IMR-90 (cell line): ENCODE data around the gene ETF1. TPM values are rescaled to one million over a fixed set of nuclear protein-coding genes. Genes with fewer than 3 reads are reported as not detected.
A peak's percentile ranks its signal among the peaks of the same experiment; 100 is the strongest.

Experiments used
- ATAC-seq: fragments of 200-7000 bp; cut with Tn5 transposase; 2 replicates; pipeline ENCODE4 v1.9.1; 2020; ENCODE audit warnings: low read depth, mild to moderate bottlenecking, moderate library complexity
- BruUV-seq: library from RNA; stranded (reverse); fragments of 400-500 nt; replicated peaks from 2 replicates; lab custom pipeline; 2021; lab: Mats Ljungman, UMichigan
- CTCF ChIA-PET: fragments of 300-600 bp; formaldehyde crosslinking; extraction: SDS; loops from one replicate; lab custom pipeline; 2021; ENCODE audit warnings: antibody characterized with exemption; lab: Yijun Ruan, JAX
- POLR2A ChIA-PET: fragments of 300-600 bp; sonication (Branson Sonifier 250); formaldehyde crosslinking; loops from one replicate; lab custom pipeline; 2022; ENCODE audit warnings: antibody characterized with exemption; ENCODE audit not compliant: unreplicated experiment; lab: Charles Lee
- DNase-seq: peaks from one replicate; pipeline ENCODE4 v3.0.0; 2013
- H2AFZ ChIP-seq: replicated peaks from 2 replicates; pipeline ENCODE3; 2013; ENCODE audit warnings: low read length, mild to moderate bottlenecking; ENCODE audit not compliant: poor library complexity
- H2AK5ac ChIP-seq: 2 replicates; pipeline ENCODE4 v1.6.1; 2013; ENCODE audit warnings: low read depth, low read length, inconsistent platforms
- H2AK9ac ChIP-seq: replicated peaks from 2 replicates; pipeline ENCODE3; 2013; ENCODE audit warnings: mild to moderate bottlenecking, low read depth, low read length, moderate library complexity; ENCODE audit not compliant: poor library complexity
- H2BK120ac ChIP-seq: 2 replicates; pipeline ENCODE4 v1.6.1; 2013; ENCODE audit warnings: low read depth, low read length, inconsistent platforms
- H2BK15ac ChIP-seq: 3 replicates; pipeline ENCODE4 v1.6.1; 2013; ENCODE audit warnings: low read depth, low read length, inconsistent platforms
- H2BK20ac ChIP-seq: 2 replicates; pipeline ENCODE4 v1.6.1; 2013; ENCODE audit warnings: low read depth, mild to moderate bottlenecking, inconsistent platforms, low read length, moderate library complexity
- H2BK5ac ChIP-seq: 2 replicates; pipeline ENCODE4 v1.6.1; 2013; ENCODE audit warnings: mild to moderate bottlenecking, low read depth, low read length, inconsistent platforms; ENCODE audit not compliant: poor library complexity, severe bottlenecking
- H3K14ac ChIP-seq: replicated peaks from 2 replicates; pipeline ENCODE4 v1.6.1; 2013; ENCODE audit warnings: low read depth, low read length, inconsistent platforms
- H3K18ac ChIP-seq: 2 replicates; pipeline ENCODE4 v1.6.1; 2013; ENCODE audit warnings: low read depth, low read length, control low read depth
- H3K23ac ChIP-seq: 2 replicates; pipeline ENCODE4 v1.6.1; 2013; ENCODE audit warnings: low read depth, low read length, inconsistent platforms
- H3K27ac ChIP-seq: 2 replicates; pipeline ENCODE4 v1.5.1; 2013; ENCODE audit warnings: mild to moderate bottlenecking, control low read depth, low read length; ENCODE audit not compliant: insufficient read depth
- H3K27me3 ChIP-seq: 2 replicates; pipeline ENCODE4 v1.6.1; 2013; ENCODE audit warnings: low read length; ENCODE audit not compliant: control insufficient read depth, insufficient read depth
- H3K36me3 ChIP-seq: 2 replicates; pipeline ENCODE4 v1.6.1; 2013; ENCODE audit warnings: low read length, mixed read lengths; ENCODE audit not compliant: control insufficient read depth, insufficient read depth
- H3K4ac ChIP-seq: 2 replicates; pipeline ENCODE4 v1.6.1; 2013; ENCODE audit warnings: low read depth, low read length, inconsistent platforms
- H3K4me1 ChIP-seq: 2 replicates; pipeline ENCODE4 v1.6.1; 2013; ENCODE audit warnings: low read length, mixed read lengths; ENCODE audit not compliant: control insufficient read depth, insufficient read depth
- H3K4me2 ChIP-seq: 2 replicates; pipeline ENCODE4 v1.6.1; 2013; ENCODE audit warnings: low read depth, mild to moderate bottlenecking, control low read depth, low read length, moderate library complexity
- H3K4me3 ChIP-seq: 2 replicates; pipeline ENCODE4 v1.5.1; 2013; ENCODE audit warnings: low read depth, mild to moderate bottlenecking, control low read depth, low read length, moderate library complexity; ENCODE audit not compliant: insufficient read depth
- H3K56ac ChIP-seq: 2 replicates; pipeline ENCODE4 v1.6.1; 2013; ENCODE audit warnings: low read length, inconsistent platforms; ENCODE audit not compliant: insufficient read depth; ENCODE audit errors: extremely low read depth
- H3K79me1 ChIP-seq, 2 experiments: 2 replicates each; pipeline ENCODE4 v1.6.1; 2013; ENCODE audit warnings: low read length in 2 of 2, inconsistent platforms in 1 of 2, low read depth in 1 of 2
- H3K9ac ChIP-seq: 2 replicates; pipeline ENCODE4 v1.6.1; 2013; ENCODE audit warnings: low read depth, low read length, control low read depth
- H3K9me1 ChIP-seq: 2 replicates; pipeline ENCODE4 v1.6.1; 2013; ENCODE audit warnings: low read length, inconsistent platforms; ENCODE audit not compliant: insufficient read depth
- H3K9me3 ChIP-seq: 2 replicates; pipeline ENCODE4 v1.6.1; 2013; ENCODE audit warnings: low read length; ENCODE audit not compliant: control insufficient read depth, insufficient read depth
- H4K20me1 ChIP-seq: 2 replicates; pipeline ENCODE4 v1.6.1; 2013; ENCODE audit warnings: low read length, inconsistent platforms; ENCODE audit not compliant: insufficient read depth
- H4K5ac ChIP-seq: 2 replicates; pipeline ENCODE4 v1.6.1; 2013; ENCODE audit warnings: mild to moderate bottlenecking, low read depth, low read length, control low read depth
- H4K8ac ChIP-seq, 2 experiments: 2 replicates each; pipeline ENCODE4 v1.6.1; 2013; ENCODE audit warnings: low read depth in 2 of 2, low read length in 2 of 2, control low read depth in 1 of 2, inconsistent platforms in 1 of 2
- H4K91ac ChIP-seq: 2 replicates; pipeline ENCODE4 v1.6.1; 2013; ENCODE audit warnings: low read depth, low read length, inconsistent platforms; ENCODE audit not compliant: insufficient read depth
- BHLHE40 ChIP-seq: fragments of 150-350 bp; IDR thresholded peaks from 2 replicates; pipeline ENCODE4 v1.6.1; 2016; ENCODE audit warnings: mild to moderate bottlenecking, low read depth, low read length
- CEBPB ChIP-seq: IDR thresholded peaks from 2 replicates; pipeline ENCODE4 v1.6.1; 2012; ENCODE audit warnings: low read depth, low read length, improper control_type of control experiment
- CHD1 ChIP-seq: IDR thresholded peaks from 2 replicates; pipeline ENCODE4 v1.6.1; 2012; ENCODE audit warnings: low read depth, low read length, improper control_type of control experiment
- CTCF ChIP-seq: conservative IDR thresholded peaks from 2 replicates; pipeline ENCODE4 v1.5.1; 2012; ENCODE audit warnings: mild to moderate bottlenecking, low read depth, low read length, improper control_type of control experiment
- ELK1 ChIP-seq: fragments of 150-350 bp; IDR thresholded peaks from 2 replicates; pipeline ENCODE4 v1.6.1; 2016; ENCODE audit warnings: low read depth, mild to moderate bottlenecking, low read length, moderate library complexity, borderline replicate concordance
- FOS ChIP-seq: fragments of 150-350 bp; IDR thresholded peaks from 2 replicates; pipeline ENCODE4 v1.6.1; 2016; ENCODE audit warnings: low read depth, low read length
- MAFK ChIP-seq: IDR thresholded peaks from 2 replicates; pipeline ENCODE4 v1.6.1; 2012; ENCODE audit warnings: low read depth, low read length, improper control_type of control experiment
- MAZ ChIP-seq: IDR thresholded peaks from 2 replicates; pipeline ENCODE4 v1.6.1; 2012; ENCODE audit warnings: low read depth, mild to moderate bottlenecking, low read length, improper control_type of control experiment, moderate library complexity, borderline replicate concordance
- POLR2A ChIP-seq: IDR thresholded peaks from 2 replicates; pipeline ENCODE4 v1.6.1; 2012; ENCODE audit warnings: mild to moderate bottlenecking, low read depth, low read length
- RAD21 ChIP-seq: IDR thresholded peaks from 2 replicates; pipeline ENCODE4 v1.6.1; 2012; ENCODE audit warnings: low read length, improper control_type of control experiment
- RCOR1 ChIP-seq: IDR thresholded peaks from 2 replicates; pipeline ENCODE4 v1.6.1; 2012; ENCODE audit warnings: mild to moderate bottlenecking, low read length, improper control_type of control experiment; ENCODE audit not compliant: insufficient replicate concordance
- RFX5 ChIP-seq: IDR thresholded peaks from 2 replicates; pipeline ENCODE4 v1.8.0; 2012; ENCODE audit warnings: low read depth, mild to moderate bottlenecking, low read length, moderate library complexity
- SMC3 ChIP-seq: fragments of 150-350 bp; IDR thresholded peaks from 2 replicates; pipeline ENCODE4 v1.6.1; 2016; ENCODE audit warnings: low read depth, mild to moderate bottlenecking, antibody characterized with exemption, low read length, moderate library complexity
- USF2 ChIP-seq: fragments of 150-350 bp; IDR thresholded peaks from 2 replicates; pipeline ENCODE4 v1.6.1; 2017; ENCODE audit warnings: mild to moderate bottlenecking, antibody characterized with exemption, low read length, low read depth
- WGBS, 2 experiments: methylation state at CpG; one replicate each; pipeline versions ENCODE4 v1.1.5 to v1.1.7; 2013; ENCODE audit warnings: missing lambda C conversion rate in 2 of 2; ENCODE audit not compliant: insufficient read length in 1 of 2; ENCODE audit errors: extremely low coverage in 2 of 2; 5-methylcytosine and 5-hydroxymethylcytosine counted together
- dilution Hi-C: fragments of 300-500 bp; cut with HindIII; formaldehyde crosslinking; loops from one replicate; pipeline ENCODE4 v1.14.3; 2018; ENCODE audit warnings: low sequenced_read_pairs; ENCODE audit not compliant: unreplicated experiment
- in situ Hi-C: fragments of 300-500 bp; cut with MboI; formaldehyde crosslinking; loops from 3 replicates; pipeline ENCODE4 v1.14.3; 2019; ENCODE audit warnings: low sequenced_read_pairs, inconsistent platforms, mixed read lengths
- intact Hi-C: fragments of 100-400 bp; cut with micrococcal nuclease; formaldehyde crosslinking; loops from 2 replicates; pipeline ENCODE4 v1.10.0; 2022
- polyA plus RNA-seq, 3 experiments: library from polyadenylated mRNA; depleted of rRNA; stranded (reverse); fragments of >200 nt; gene quantifications; 2 replicates each; pipeline ENCODE4 v1.2.3, GENCODE V29; 2012; ENCODE audit warnings: low replicate concordance in 1 of 3
- total RNA-seq: library from RNA; depleted of rRNA; stranded (reverse); fragments of >200 nt; gene quantifications from 2 replicates; pipeline ENCODE4 v1.2.3, GENCODE V29; 2012

Gene ETF1
- total and polyA plus RNA-seq, 2 of the 4 experiments (the other 2 are of a cell fraction): 53.2 to 126 TPM

GRCh38 chr5:138506370-138507306 lies 36.4 kb downstream of the ETF1 start:
- no peak for ATAC-seq
- peak overlapping the region; percentile 43; the same call in 1 of the 2 replicates for H3K27ac ChIP-seq
- TF ChIP-seq BHLHE40: no peak
- TF ChIP-seq ELK1: no peak
- no peak for TF ChIP-seq RFX5
- no peak for TF ChIP-seq RCOR1
- TF ChIP-seq POLR2A: no peak
- no peak for TF ChIP-seq MAFK
- no peak for TF ChIP-seq CTCF
- TF ChIP-seq CEBPB: no peak
- no peak for TF ChIP-seq SMC3
- TF ChIP-seq FOS: no peak
- no peak for TF ChIP-seq USF2
- no peak for TF ChIP-seq CHD1
- no peak for TF ChIP-seq MAZ
- TF ChIP-seq RAD21: no peak

More at GRCh38 chr5:138506370-138507306, 36.4 kb downstream of the ETF1 start:
- Histone ChIP-seq H3K4me1 (peaks cover 11% of the 10 kb centered on the region), H3K14ac (no peak overlapping the region), H3K36me3 (peaks cover 25% of the 10 kb centered on the region), H3K79me1 (peaks cover 16 to 36% of the 10 kb centered on the region in 2 experiments), H2AFZ (no peak overlapping the region), H3K4me2 (no peak overlapping the region), H3K18ac (no peak overlapping the region), H4K20me1 (peaks cover 26% of the 10 kb centered on the region), H3K9me3 (no peaks in the 10 kb centered on the region), H3K56ac (no peak overlapping the region), H4K91ac (no peak overlapping the region), H4K5ac (no peak overlapping the region; the same call in 1 of the 2 replicates), H4K8ac (no peak overlapping the region), H2BK15ac (no peak overlapping the region), H2BK20ac (no peak overlapping the region), H3K9ac (no peak overlapping the region), H3K27me3 (no peaks in the 10 kb centered on the region), H3K4me3 (no peak overlapping the region), H2AK9ac (no peak overlapping the region), H3K23ac (no peak overlapping the region), H2AK5ac (no peak overlapping the region), H2BK5ac (no peak overlapping the region), H3K4ac (no peak overlapping the region), H2BK120ac (no peak overlapping the region), H3K9me1 (no peaks in the 10 kb centered on the region; the same call in 1 of the 2 replicates)
- in situ Hi-C loops (no loop called here), intact Hi-C loops (no loop called here), dilution Hi-C loops (no loop called here)
- no TSS peak for BruUV-seq
- no peak for DNase-seq
- ChIA-PET POLR2A (no interaction called here), CTCF (no interaction called here)
- WGBS, 2 experiments: 61% methylated on average over 6 of the region's 10 CpGs; no CpG with 5 or more reads in 1 of the 2 experiments
